ENCODE results near the gene TRIP13. TPM values are rescaled to one million over a fixed set of nuclear protein-coding genes. Genes with fewer than 3 reads are reported as not detected.

Gene TRIP13
- total RNA-seq, 2 experiments from 2014 or later, result 33.4 to 38.6 TPM

DNA sequence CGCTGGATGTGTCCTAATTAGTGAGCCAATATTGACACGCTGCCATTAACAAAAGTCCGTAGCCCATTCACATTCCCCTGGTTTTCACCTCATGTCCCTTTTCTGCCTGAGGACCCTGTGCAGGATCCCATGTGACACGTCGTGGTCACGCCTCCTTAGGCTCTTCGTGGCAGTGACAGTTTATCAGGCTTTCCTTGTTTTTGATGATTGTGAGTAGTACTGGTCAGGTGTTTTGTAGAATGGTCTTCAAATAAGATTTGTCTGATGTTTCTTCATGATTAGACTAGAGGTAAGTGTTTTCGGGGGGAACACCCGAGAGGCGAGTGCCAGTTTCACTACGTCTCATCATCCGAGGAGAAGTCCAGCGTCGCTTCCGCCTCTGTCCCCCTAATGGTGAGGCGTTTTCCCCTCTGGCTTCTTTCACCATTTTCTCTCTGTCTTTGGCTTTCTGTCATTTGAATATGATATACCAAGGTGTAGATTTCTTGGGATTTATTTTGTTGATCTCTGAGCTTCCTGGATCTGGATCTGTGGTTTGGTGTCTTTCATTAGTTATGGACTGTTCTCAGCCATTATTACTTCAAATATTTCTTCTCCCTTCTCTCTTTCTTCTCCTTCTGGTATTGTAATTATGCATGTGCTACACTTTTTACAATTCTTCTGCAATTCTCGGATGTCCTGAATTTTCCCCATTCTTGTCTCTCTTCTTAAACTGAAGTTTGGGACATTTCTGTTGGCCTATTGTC is 57.3 kb downstream of the TRIP13 start:
- H3K4me1 Mint-ChIP-seq, result no peaks in the 10 kb centered on the region
- POLR2A ChIA-PET, result interaction anchor here (0.7 kb wide), 1 partner anchor 14 kb away, joined by 4 read pairs; no protein-coding TSS in a partner anchor
- CTCF ChIA-PET, result interaction anchor here (1.6 to 1.9 kb wide), 2 partner anchors 8 to 47 kb away, joined by 3 to 6 read pairs; no protein-coding TSS in a partner anchor
- H3K4me3 Mint-ChIP-seq, result no peak overlapping the region
- H3K36me3 Mint-ChIP-seq (ENCODE audit: low read depth), result no peaks in the 10 kb centered on the region
- no peak for DNase-seq
- H3K27ac Mint-ChIP-seq, result no peak overlapping the region
- peaks cover 42% of the 10 kb centered on the region for H3K27me3 Mint-ChIP-seq
- H3K9me3 Mint-ChIP-seq, result no peaks in the 10 kb centered on the region

DNA sequence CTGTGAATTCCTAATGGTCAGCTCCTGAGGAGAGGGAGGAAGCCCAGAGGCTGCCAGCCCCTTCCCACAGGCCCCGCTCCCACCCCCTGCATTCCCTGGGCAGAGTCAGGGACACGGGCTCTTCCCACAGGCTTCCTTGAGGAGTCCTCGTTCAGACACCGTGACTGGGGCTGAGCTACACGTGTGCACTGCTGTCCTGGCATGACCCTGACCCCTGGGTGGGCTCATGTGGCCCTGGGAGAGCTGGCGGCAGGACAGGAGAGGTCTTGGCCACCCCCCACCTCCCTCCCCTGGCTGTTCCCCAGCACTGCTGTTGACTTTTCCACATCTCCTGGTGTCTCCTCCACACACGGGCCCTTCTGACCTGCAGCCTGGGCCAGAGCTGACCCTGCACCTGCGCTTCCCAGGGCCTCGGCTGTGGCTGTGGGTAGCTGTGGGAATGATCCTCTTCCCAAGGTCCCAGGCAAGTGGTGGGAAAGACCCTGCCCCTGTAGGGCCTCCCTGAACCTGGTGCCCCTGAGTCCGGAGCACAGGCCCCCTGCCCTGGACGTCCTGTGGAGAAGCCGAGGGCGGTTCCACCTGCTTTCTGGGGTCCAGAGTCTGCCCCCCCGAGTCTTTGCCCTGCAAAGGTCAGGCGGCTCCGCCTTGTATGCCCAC is 59.4 kb downstream of the TRIP13 start:
- Mint-ChIP-seq H3K27me3 (peaks cover 40% of the 10 kb centered on the region), H3K36me3 (ENCODE audit: low read depth) (no peaks in the 10 kb centered on the region), H3K27ac (no peak overlapping the region), H3K4me1 (peaks cover 21% of the 10 kb centered on the region), H3K9me3 (no peaks in the 10 kb centered on the region), H3K4me3 (no peak overlapping the region)
- no peak for DNase-seq
- POLR2A ChIA-PET, result no interaction called here
- CTCF ChIA-PET, result interaction anchor here (1.1 to 1.2 kb wide), 2 partner anchors 36 to 42 kb away, joined by 3 read pairs; no protein-coding TSS in a partner anchor

DNA sequence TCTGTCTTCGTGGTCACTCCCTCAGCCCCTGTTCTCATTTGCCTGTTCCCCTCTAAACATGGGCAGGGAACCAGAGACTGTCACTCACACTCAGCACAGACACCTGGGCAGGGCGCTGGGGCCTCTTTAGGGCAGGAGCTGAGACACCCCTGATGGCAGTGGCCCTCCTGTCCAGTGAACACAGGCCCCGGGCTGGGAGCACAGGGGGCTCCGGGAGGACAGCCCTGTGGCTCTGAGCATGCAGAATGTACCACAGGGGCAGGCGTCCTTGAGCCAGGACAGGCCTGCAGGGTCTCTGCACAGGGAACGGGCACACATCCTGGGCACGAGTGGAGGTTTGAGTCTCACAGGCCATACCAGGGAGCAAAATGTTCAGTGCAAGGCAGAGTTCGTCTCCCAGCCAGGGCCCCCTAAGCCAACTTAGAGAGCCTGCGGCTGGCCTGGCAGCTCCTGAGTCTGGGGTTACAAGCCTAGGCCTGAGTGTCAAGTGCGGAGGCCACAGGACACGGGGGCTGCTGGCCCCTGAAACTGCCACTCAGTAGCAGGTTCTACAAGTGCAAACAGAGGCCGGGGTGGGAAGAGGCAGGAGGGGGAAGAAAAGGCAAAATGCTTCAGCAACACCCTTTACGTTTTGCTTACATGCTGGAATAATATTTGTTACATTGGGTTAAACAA is 60.0 kb downstream of the TRIP13 start:
- ChIA-PET CTCF (interaction anchor here (1.1 to 1.2 kb wide), 2 partner anchors 35 to 42 kb away, joined by 3 read pairs; no protein-coding TSS in a partner anchor), POLR2A (no interaction called here)
- peaks cover 36% of the 10 kb centered on the region for H3K27me3 Mint-ChIP-seq
- DNase-seq, result no peak
- H3K4me3 Mint-ChIP-seq, result no peak overlapping the region
- H3K27ac Mint-ChIP-seq, result no peak overlapping the region
- no peaks in the 10 kb centered on the region for H3K9me3 Mint-ChIP-seq
- H3K4me1 Mint-ChIP-seq, result peaks cover 27% of the 10 kb centered on the region
- H3K36me3 Mint-ChIP-seq (ENCODE audit: low read depth), result no peaks in the 10 kb centered on the region

DNA sequence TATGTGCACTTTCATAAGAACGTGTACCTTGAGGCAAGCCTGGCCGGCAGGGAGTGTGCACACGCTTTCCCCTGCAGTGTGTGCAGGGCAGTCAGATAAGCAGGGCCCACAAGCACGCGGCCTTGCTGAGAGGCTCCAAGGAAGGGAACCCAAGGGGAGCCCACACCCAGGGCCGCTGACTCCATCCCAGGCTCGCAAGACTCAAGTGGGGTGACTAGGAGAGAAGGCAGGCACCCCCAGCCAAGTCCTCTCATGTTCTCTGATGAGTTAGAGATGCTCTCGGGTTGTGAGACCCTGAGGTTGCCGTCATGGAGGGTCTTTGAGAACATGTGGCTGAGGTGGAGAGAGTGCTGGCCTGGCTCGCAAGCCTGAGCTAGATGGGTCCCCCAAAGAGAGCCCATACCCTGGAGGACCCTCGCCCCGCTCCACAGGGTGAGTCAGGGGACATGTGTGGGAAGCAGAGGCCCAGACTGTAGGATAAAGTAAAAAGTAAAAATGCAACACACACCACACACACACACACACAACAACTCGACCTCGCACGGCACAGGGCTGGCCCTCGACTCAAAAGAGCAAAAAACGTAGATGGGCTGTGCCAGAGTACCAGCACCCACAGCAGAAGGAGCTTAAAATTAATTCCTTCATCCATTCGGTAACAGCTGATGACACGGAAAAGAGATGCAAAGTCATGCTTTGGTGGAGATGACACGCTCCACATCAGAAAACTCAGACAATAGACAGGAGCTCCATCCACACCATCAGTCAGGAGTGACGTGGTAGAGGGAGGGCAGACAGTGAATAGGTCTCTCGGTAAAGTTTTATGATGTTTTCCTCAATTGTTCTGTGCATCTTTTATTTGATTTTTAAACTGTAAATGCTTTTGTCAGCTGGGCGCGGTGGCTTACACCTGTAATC is 61.1 kb downstream of the TRIP13 start:
- CTCF ChIA-PET, result interaction anchor here (0.5 to 1.0 kb wide), 2 partner anchors 20 to 30 kb away, joined by 3 to 4 read pairs; no protein-coding TSS in a partner anchor
- POLR2A ChIA-PET, result no interaction called here
- H3K27me3 Mint-ChIP-seq, result peaks cover 36% of the 10 kb centered on the region
- no peak overlapping the region for H3K27ac Mint-ChIP-seq
- no peak for DNase-seq
- H3K36me3 Mint-ChIP-seq (ENCODE audit: low read depth), result no peaks in the 10 kb centered on the region
- no peak overlapping the region for H3K4me3 Mint-ChIP-seq
- no peaks in the 10 kb centered on the region for H3K9me3 Mint-ChIP-seq
- H3K4me1 Mint-ChIP-seq, result peaks cover 31% of the 10 kb centered on the region

DNA sequence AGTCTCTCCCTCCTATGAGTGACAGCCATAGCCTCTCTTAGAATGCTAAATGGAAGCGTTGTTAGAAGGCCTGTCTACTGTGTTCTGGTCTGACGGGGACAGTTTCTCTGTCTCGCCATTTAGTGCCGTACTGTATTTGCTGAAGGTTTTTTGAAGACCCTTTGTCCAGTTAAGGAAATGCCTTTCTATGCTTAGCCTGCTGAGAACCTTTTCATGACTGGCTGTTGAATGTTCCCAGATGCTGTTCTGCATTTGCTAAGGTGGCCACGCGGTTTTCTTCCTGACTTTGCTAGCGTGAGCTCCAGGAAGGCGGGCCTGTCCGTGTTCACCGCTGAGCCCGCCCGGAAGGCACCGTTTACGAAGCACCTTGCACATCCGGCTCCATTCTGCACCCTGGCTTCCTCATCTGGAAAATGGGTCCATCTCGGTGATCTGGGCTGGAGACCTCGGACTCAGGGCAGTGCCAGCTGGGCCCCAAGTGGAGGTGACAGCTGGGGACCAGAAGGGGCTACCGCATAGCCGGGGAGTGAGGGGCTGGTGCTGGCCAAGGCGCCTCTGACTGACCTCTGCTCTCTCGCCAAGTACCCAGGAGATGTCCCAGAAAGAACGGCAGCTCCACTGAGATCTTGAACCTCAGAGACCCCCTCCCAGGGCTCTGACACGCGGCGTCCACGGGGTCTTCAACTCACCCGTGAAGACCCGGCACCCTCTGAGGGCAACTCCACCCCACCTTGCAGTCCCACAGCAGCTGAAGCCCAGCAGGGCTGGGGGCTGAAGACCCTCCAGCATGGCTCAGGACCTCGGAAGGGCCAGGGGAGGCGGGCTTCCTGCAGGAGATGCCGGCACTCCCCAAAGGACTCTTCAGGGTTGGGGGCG is 63.4 kb downstream of the TRIP13 start:
- no peak overlapping the region for H3K27ac Mint-ChIP-seq
- ChIA-PET POLR2A (no interaction called here), CTCF (interaction anchor here (1.5 to 2.6 kb wide), 2 partner anchors 10 to 26 kb away, joined by 6 to 9 read pairs; no protein-coding TSS in a partner anchor)
- peaks cover 22% of the 10 kb centered on the region for H3K27me3 Mint-ChIP-seq
- H3K4me1 Mint-ChIP-seq, result peaks cover 40% of the 10 kb centered on the region
- H3K4me3 Mint-ChIP-seq, result no peak overlapping the region
- H3K36me3 Mint-ChIP-seq (ENCODE audit: low read depth), result no peaks in the 10 kb centered on the region
- H3K9me3 Mint-ChIP-seq, result no peaks in the 10 kb centered on the region
- no peak for DNase-seq

DNA sequence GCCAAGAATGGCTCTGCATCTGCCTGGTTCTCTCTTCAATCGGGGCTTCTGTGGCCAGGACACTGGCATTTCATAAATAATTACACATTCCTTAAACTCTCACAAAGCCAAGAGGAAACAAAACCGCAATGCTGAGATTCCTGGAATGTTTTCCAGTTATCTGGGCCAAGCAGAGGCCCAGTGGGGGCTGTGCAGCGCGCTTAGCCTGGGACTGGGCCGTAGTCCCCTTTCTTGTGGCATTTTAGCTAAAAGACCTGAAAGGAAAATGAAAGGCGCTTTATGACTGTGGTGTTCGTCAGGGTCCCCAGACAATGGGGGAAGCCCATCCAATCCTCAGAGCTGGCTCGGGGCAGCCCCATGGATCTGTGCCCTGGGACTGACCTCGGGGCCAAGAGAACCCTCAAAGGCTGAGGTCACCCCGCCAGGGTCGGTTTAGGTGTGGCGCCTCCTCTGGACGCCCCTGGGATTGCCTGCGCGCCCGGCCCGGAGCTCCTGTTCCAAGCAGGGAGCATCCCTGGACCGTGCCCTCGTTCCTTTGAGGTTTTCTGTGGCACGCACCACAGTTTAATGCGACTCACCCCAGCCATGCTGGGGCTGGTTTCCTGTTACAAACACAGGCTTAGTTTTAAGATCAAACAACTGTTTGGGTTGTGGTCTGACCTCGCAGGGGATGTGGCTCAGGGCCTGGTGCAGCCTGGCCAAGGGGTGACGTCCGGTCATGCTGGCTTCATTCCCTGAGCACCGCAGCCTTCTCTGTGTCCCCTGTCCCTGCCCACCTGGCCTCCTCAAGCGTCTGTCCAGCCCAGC is 64.5 kb downstream of the TRIP13 start:
- Mint-ChIP-seq H3K4me1 (peaks cover 44% of the 10 kb centered on the region), H3K27ac (peak overlapping the region; percentile 60), H3K27me3 (peaks cover 22% of the 10 kb centered on the region), H3K9me3 (no peaks in the 10 kb centered on the region), H3K4me3 (peak overlapping the region; percentile 40), H3K36me3 (ENCODE audit: low read depth) (no peaks in the 10 kb centered on the region)
- ChIA-PET POLR2A (no interaction called here), CTCF (interaction anchor here (0.6 to 2.6 kb wide), 6 partner anchors 8 to 167 kb away, joined by 3 to 9 read pairs (median 5); no protein-coding TSS in a partner anchor)
- DNase-seq, result peak; percentile 77

DNA sequence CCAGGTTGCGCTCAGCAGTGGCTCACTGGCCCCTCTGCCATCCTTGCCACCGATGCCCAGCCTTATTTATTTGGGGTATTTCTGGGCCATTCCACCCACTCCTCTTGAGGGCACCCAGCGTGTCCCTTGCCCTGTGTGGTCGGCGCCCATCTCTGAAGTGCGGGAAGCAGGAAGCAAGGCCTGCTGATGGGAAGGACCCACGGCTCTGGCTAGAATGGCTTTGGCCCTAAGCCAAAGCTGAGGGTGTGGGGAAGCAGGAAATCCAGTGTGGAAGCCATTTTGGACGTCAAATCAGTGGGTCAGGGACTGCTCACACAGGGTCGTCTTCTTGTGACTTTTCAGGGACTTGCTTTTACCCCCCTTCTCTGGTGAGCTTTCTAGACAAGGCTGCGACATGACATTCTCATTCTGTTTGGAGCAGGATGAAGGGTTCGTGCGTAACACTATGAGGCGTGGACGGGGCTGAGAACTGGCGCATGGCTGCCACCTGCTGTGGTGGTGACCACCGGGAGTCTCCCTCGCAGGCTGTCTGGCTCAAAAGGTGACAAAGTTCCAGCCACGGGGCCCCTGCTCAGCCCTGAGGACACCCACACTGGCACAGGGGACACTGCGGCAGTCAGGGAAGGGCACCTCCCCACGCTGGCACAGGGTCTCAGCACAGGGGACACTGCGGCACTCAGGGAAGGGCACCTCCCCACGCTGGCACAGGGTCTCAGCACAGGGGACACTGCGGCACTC is 65.2 kb downstream of the TRIP13 start:
- CTCF ChIA-PET, result interaction anchor here (0.6 to 2.6 kb wide), 5 partner anchors 9 to 166 kb away, joined by 4 to 9 read pairs (median 6); no protein-coding TSS in a partner anchor
- no peak for DNase-seq

DNA sequence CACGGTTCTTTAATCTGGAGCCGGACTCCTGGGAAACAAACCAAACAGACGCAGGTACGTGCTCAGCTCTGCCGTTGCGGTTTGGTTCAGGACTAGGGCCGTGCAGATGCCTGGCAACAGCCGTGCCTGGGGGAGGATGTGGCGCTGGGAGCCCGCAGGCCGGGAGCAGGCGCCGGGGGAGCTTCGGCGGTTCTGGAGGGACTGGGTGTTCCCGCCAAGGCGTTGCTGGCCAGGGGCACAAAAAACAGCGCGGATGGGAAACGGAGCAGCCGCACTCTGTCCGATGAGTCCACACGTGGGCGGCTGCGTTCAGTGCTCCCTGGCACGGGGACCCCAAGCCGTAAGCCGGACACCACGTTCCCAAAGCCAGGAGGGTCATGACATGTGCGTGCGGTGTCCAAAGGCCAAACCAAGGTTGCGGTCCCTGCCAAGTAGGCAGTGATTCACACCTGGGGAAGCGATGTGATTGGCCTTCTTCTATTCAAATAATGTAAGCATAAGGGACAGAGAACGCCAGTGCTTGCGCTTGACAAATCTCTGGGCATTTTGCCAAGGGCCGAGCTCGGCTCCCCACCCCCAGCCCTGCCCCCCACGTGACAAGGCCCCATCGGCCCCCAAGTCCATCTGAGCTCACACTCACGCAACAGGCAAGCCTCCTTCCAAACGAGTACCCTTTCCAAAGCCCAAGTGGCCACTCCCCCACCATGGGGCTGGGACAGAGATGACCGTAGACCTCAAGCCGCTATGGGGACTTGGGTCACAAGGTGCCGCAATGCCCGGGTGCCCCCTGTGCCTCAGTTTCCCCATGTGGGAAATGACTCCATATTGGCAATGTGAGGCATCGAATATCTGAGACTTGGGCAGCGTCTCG is 66.3 kb downstream of the TRIP13 start:
- ChIA-PET CTCF (interaction anchor here (1.6 kb wide), 1 partner anchor 10 kb away, joined by 6 read pairs; no protein-coding TSS in a partner anchor), POLR2A (no interaction called here)
- Mint-ChIP-seq H3K36me3 (ENCODE audit: low read depth) (no peaks in the 10 kb centered on the region), H3K27ac (no peak overlapping the region), H3K9me3 (no peaks in the 10 kb centered on the region), H3K27me3 (peaks cover 18% of the 10 kb centered on the region), H3K4me3 (no peak overlapping the region), H3K4me1 (peaks cover 59% of the 10 kb centered on the region)
- no peak for DNase-seq

More for the DNA sequence above, 65.2 kb downstream of the TRIP13 start:
- H3K4me1 Mint-ChIP-seq, result peaks cover 49% of the 10 kb centered on the region
- peak overlapping the region; percentile 60 for H3K27ac Mint-ChIP-seq
- no peaks in the 10 kb centered on the region for H3K36me3 Mint-ChIP-seq (ENCODE audit: low read depth)
- POLR2A ChIA-PET, result no interaction called here
- peaks cover 22% of the 10 kb centered on the region for H3K27me3 Mint-ChIP-seq
- H3K9me3 Mint-ChIP-seq, result no peaks in the 10 kb centered on the region
- peak overlapping the region; percentile 40 for H3K4me3 Mint-ChIP-seq

DNA sequence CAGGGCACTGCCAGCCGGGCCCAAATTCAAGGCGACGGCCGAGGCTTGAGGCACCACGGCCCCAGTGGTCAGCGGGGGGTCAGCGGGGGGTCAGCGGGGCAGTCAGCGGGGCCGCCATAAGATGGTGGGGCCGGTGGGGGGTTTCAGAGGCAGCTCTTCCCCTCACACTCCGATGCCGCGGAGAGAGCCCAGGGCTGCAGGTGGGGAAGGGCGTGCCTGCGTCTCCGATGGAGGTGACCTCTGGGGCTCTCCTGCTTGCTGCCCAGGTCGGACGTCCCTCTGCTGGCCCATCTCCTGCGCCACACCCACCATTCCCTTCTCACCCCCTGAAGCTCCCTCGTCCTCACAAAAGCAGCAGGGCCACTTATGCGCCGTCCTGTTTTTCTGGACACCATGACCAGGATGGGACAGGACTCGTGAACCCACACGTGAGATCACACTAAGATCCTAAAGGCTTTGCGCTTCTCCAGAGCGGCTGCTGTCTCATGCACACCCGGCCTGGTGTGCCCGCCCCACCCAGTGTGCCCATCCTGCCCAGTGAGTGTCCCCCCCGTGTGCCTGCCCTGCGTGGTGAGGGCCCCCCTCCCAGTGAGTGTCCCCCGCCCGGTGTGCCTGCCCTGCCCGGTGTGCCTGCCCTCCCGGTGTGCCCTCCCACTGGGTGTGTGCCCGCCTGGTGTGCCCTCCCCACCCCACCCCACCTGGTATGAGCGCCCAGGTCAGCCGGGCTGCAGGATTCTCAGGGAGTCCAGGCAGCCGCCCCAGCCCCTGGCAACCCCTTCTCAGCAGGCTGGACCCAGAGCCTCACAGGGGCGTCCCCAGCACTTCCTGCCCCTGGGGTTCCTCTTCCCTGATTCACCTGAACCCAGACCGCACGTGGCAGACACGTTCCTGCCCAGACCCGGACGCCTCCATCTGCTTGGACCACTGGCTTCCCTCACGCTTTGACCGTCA is 67.2 kb downstream of the TRIP13 start:
- ChIA-PET POLR2A (no interaction called here), CTCF (no interaction called here)
- no peak for DNase-seq
- peaks cover 14% of the 10 kb centered on the region for H3K27me3 Mint-ChIP-seq
- H3K27ac Mint-ChIP-seq, result no peak overlapping the region
- H3K4me1 Mint-ChIP-seq, result peaks cover 68% of the 10 kb centered on the region
- H3K4me3 Mint-ChIP-seq, result no peak overlapping the region
- H3K9me3 Mint-ChIP-seq, result no peaks in the 10 kb centered on the region
- H3K36me3 Mint-ChIP-seq (ENCODE audit: low read depth), result no peaks in the 10 kb centered on the region

All from activated CD4-positive, alpha-beta T cell treated with anti-CD3 and anti-CD28 coated beads, Interleukin-2, amount 10 ng/mL, durations not matched to agents 7 days and 5 days (primary cell).